Activated CD4-positive, alpha-beta T cell treated with anti-CD3 and anti-CD28 coated beads, Interleukin-2, amount 50 U/mL, for 24 hours (primary cell): Measurements from ENCODE around the gene ARPC1B.
A peak's percentile ranks its signal among the peaks of the same experiment; 100 is the strongest.
"Not testable (repeated sequence)": the region's sequence is repeated elsewhere in the genome, so short reads cannot be mapped to it uniquely, and the experiment has no call there.

Source experiments
- DNase-seq, 2 donors: peaks; one replicate each; pipeline ENCODE4 v3.0.0-alpha.2; 2020; ENCODE audit warnings: low read depth in 1 of 2, low spot score in 1 of 2

Gene ARPC1B

DNA sequence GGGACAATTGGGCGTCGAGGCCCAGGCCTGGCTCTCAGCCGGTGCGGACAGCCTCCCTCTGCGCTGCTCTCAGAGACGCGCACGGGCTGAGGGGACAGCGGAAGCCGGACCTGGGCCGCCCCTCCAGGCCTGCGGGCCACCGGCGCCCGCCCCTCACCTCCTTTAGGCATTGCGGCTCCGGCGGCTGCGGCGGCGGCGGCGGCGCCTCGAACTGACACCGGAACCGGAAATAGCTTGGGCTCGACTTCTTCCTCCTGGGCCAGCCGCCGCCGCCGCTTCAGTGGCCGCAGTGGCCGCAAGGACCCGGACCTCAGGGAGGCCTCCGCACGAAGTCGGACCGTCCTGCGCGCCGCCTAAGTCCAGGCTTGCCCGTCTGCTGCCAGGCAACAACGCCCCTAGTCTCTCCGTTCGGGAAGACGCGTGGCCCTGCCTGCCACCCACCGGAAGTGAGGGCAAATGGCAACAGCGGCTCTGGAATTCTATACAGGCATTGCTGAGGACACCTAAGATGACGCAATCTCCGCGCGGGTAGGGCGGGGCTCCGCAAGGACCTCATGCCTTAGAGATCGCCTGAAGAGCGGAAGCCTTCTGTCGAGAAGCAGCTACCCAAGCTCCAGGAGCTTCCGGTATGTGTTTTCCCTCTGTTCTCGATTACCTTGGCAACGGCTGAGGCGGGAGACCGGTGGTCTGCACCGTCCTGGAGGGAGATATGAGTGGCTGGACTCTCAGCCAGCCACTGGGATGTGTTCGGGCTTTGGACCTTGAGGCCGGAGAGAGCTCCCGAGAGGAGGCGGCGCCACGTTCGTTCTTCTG is 34.1 kb downstream of the ARPC1B start, which contains the start of the genes BUD31 and PDAP1:
Gene BUD31 (plus strand): TSS at position 591 of the 813 bp plus-strand sequence. CDS start 2,124 bp downstream, outside the sequence.
Gene PDAP1 (minus strand): TSS at position 219 of the 813 bp plus-strand sequence. CDS start 49 bp downstream, at position 170.
- peak; percentile 91 to 94 for DNase-seq

DNA sequence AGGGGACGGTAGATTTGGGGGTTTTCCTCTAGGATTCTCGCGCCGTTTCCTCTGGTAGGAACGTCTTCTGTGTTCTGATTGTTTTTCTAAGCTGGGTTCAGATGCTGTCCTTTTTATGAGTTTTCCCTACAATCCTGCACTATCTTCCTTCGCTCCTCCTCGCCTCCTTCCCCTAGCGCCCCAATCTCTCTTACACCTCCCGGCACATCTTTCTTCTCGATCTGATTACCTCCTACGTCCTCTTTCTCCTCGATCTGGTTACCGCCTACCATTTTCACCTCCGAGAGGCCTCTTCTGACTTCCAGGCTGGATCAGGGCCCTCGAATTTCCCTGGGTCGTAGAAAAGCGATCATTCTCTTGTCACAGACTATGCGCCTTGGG is 34.7 kb downstream of the ARPC1B start:
- no peak for DNase-seq

DNA sequence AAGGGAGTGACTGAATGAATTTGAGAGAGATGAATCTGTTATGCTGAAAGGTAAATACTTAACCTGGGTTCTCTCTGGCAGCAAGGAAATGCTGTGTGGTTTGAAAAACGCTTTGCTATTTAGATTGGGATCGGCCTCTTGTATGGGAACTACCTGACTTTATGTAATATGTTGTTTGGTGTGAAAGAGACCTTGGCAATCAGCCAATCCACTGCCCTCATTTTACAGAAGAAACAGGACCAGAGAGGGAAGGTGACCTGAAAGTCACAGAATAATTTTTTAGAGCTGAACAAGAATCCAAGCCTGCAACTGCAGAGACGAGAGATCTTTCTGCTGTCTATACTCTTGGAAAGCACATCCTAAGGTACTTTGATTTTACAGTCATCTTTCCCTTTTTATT is 35.3 kb downstream of the ARPC1B start:
- DNase-seq, result no peak

DNA sequence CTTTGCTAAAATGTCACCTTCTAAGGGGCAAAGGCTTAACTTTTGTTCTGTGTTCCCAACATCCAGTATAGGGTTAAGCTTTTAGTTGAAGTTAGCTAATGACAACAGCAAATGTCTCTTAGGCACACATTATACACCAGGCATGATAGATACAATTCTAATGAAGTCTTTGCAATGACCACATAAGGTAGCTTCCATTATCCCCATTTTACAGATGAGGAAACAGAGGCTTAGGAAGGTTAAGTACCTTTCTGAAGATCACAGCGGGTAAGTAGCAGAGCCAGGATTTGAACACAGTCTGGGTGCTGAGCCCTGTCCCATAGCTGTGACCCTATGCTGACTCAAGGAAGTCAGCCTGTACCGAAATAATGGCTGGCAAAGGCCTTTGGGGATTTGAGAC is 36.1 kb downstream of the ARPC1B start:
- DNase-seq, result no peak

DNA sequence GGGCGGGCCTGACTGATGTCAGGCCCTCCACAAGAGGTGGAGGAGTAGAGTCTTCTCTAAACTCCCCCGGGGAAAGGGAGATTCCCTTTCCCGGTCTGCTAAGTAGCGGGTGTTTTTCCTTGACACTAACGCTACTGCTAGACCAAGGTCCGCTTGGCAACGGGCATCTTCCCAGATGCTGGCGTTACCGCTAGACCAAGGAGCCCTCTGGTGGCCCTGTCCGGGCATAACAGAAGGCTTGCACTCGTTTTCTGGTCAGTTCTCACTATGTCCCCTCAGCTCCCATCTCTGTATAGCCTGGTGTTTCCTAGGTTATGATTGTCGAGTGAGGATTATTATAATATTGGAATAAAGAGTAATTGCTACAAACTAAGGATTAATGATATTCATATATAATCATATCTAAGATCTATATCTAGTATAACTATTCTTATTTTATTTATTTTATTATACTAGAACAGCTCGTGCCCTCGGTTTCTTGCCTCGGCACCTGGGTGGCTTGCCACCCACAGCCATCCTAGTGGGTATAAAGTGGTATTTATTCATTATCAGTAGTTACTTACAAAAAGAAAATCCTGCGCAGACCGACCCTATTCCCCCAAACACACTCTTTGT is 41.1 kb downstream of the ARPC1B start:
- not testable (repeated sequence) for DNase-seq

DNA sequence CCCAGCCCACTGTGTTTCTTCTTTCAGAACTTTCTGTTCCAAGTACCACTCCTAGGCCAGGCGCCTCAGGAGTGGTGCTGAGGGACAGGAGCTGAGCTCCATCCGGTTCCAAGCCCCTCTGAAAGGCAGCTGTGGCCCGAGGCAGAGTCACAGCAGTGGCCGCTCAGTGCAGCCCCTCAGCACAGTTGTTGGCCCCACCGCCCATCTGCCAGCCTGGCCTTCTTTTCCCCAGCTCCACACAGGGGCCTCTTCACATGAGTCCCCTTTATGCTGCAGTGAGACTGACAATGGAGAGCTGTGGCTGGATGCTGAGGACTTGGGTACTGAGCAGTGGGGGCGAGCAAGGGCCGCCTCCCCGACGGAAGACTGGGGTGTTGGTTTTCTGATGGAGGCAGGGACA is 43.7 kb downstream of the ARPC1B start:
- no peak for DNase-seq

DNA sequence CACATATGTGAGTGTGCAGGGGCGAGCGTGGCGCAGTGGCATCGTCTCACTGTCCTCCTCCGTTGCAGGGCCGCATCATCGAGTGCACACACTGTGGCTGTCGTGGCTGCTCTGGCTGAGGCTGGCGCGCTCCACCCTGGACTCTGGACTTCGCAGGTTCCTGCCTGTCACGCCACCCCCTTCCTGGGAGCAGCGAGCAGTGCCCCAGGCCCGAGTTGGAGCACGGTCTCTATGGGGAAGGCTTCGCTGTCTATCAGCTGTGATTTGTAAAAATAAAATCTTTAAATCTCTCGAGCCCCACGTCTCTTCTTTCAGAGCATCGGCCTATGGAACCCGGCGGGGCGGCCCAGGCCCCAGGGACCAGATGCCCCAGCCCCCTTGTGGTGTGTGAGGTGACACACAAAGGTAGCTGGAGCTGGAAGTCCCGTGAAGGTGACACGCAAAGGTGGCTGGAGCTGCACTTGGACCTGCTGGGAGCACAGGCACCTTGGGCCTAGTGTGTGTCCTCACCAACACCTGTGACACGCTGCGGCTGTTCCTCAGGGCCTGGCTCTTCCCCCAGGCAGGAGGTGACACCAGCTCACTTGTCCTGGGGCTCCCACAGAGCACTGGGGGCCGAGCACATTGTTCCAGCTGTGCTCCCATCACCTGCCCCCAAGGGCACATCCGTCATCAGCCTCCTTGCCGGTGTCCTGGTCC is 44.9 kb downstream of the ARPC1B start:
- DNase-seq, result no peak

DNA sequence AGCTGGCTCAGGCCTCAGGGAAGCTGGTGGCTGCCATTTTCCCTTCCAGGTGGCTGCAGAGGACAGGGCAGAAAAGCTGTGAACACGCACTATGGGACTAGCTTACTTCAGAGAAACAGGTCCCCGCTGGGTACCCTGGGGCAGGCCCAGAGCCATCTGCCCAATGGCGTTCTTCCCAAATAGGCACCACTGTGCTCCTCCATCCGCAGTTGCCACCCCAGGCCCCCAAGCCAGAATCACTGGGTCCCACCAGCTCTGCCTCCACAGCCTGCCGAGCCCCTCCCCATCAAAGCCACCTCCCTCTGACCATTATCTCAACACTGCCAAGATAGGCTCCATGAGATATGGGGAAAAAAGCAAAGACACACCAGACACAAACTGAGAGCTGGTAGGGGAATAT is 45.7 kb downstream of the ARPC1B start:
- no peak for DNase-seq

DNA sequence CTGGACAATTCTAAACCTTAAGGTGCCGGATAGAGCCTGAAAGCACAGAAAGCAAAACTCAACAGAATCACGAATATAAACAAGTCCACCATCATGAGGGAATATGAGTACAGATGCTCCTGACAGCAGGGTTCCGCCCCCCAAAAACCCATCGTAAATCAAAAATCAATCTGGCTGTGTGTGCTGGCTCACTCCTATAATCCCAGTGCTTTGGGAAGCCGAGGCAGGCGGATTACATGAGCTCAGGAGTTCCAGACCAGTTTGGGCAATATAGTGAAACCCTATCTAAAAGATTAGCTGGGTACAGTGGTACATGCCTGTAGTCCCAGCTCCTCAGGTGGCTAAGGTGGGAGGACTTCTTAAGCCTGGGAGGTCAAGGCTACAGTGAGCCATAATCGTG is 46.5 kb downstream of the ARPC1B start:
- no peak for DNase-seq

DNA sequence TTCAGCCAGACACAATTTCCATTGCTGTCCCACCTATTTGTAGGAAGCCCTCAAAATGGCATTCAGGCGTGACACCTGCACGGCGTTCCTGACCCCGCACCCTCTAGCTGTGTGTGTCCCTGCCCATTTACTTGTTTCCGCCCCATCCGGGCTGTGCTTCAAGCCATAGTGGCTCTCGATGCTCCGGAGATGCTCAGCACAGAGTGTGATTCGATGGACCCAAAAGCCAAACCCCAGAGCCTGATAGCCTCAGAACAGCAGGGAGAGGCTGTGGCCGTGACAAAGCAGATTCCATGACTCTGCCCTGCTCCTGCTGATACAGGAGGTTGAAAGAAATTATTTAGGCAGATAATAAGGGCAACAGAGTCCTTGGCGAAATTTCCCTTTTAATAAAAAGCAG is 47.7 kb downstream of the ARPC1B start:
- DNase-seq, result no peak

DNA sequence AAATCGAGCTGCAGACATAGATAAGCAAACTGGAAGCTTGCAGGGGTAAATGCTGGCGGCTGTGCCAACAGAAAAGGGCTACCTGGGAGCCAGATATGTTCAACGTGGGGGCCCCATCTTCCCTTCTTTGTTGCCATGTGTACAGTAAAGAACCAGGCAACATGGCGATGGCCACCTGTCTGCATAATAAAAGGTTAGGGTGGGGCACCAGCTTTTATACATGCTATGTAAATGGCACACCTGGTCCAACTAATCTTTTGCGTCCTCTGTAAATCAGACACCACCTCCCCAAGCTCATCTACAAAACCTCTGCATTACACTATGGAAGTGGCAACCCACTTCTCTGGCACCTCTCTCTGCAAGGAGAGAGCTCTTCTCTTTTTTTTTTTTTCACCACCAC is 48.1 kb downstream of the ARPC1B start:
- DNase-seq, result no peak

DNA sequence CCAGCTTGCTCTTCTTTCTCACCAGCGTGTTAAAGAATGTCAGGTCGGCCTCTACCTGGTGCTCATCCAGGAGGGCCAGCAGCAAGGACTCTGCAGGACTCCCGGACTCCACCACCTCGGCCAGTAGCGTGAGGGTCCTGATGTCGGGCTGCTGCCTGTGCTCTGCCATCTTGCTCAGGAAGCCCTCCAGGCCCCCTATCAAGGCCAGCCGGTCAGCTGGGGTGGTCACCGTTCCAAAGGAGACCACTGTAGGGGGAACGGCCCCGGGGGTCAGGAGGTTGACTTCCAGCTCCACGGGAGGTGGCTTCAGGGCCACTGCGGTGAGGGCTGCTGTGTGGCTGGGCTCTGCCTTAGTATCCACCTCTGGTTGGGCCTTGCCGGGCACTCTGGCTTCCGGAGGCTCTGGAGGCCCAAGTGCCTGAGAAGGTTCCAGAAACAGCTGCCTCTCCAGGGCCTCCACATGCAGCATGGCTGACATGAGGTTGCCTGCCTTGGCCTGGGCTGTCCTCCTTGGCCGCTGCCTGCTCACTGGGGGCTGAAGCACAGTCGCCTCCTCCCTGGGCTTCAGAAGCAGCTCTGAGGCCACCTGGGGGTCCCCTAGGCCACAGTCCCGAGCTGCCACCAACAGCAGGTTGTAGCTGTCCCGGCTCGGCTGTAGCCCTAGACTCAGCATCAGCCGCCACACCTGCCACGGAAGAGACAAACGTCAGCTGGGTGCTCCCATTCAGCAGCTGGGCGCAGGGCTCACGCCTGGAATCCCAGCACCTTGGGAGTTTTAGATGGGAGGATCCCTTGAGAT is 50.6 kb downstream of the ARPC1B start:
- no peak for DNase-seq

DNA sequence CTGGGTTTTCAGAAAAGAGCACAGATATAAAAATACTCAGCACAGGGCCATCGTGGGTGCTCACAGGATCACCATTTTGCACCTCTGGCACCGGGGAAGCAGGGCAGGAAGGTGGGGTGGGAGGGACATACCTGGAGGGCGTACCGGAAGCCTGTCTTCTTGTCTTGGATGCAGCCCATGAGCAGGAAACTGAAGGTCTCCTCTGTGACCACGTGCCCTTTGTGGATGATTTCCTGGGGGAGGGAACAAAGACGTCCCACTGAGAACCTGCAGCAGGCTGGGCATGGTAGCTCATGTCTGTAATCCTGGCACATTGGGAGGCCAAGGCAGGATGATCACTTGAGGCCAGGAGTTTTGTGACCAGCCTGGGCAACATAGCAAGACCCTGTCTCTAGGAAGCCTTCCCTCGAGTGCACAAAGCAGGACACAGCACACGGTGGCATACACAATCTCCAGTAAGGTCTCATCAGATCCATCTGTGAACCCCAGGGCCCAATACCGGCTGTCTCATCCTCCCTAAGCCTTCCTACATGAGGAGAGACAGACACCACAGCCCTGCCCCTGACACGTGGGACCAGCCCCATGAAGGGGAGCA is 54.5 kb downstream of the ARPC1B start:
- DNase-seq, result no peak

DNA sequence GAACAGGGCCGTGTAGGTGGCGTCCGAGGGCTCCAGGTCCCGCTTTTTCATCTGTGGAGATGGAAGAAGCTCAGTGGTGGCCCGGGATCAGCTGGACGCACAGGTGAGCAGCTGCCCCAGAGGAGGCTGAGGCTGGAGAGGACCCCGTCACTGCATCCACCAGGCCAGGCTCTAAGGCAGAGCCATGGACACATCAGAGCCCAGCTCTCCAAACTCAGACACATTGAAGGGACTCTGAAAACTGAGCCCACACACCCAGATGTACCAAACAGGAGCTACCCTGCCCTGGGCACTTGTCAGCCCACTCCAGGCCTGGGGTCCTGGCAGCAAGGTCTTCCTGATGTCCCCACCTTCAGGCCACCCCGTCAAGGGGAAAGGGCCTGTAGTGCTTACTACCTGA is 55.2 kb downstream of the ARPC1B start:
- DNase-seq, result no peak

DNA sequence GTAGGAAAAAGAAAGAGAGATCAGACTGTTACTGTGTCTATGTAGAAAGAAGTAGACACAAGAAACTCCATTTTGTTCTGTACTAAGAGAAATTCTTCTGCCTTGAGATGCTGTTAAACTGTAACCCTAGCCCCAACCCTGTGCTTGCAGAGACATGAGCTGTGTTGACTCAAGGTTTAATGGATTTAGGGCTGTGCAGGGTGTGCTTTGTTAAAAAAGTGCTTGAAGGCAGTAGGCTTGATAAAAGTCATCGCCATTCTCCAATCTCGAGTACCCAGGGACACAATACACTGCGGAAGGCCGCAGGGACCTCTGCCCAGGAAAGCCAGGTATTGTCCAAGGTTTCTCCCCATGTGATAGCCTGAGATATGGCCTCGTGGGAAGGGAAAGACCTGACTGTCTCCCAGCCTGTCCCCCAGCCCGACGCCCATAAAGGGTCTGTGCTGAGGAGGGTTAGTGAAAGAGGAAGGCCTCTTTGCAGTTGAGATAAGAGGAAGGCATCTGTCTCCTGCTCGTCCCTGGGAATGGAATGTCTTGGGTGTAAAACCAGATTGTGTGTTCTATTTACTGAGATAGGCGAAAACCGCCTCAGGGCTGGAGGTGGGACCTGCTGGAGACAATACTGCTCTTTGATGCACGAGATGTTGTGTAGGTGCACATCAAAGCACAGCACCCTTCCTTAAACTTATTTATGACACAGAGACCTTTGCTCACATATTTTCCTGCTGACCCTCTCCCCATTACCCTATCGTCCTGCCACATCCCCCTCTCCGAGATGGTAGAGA is 57.4 kb downstream of the ARPC1B start:
- DNase-seq, result not testable (repeated sequence)

DNA sequence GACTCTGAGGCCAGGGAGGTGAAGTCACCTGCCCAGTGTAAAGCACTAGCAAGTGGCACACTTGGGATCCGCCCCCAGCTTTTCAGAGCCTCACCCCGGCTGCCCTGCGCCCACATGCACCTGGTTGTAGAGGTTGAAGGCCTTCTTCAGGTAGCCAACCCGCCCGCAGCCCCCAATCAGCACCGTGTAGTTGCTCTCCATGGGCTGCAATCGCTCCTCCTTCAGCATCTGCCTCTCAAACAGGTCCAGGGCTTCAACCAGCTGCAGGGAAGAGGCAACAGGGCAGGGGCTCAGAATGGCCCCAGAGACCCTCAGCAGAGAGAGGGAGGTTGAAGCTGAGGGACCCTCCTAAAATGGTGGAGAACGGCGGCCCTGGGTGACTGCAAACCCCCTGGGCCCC is 58.6 kb downstream of the ARPC1B start:
- no peak for DNase-seq

DNA sequence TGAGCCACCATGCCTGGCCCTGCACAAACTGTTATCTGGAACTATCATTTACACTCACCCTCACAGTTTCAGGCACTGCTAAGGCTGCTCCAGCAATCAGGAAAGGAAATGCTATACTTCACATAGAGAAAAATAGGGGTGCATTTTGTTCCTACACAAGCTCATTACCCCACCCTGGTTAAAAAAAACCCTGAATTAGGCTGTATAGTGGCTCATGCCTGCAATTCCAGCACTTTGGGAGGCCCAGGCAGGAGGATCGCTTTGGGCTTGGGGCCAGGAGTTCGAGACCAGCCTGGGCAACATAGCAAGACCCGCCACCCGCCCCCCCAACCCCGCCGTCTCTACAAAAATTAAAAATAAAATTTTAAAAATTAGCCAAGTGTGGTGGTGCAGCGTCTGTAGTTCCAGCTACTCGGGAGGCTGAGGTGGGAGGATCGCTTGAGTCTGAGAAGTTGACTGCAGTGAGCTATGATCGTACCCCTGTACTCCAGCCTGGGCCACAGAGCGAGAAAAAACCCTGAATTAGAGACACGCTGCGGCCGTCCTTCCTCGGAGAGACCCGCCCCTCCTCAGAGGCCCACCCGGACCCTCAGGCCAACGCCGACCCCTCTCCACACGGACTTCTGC is 63.5 kb downstream of the ARPC1B start:
- DNase-seq, result no peak

DNA sequence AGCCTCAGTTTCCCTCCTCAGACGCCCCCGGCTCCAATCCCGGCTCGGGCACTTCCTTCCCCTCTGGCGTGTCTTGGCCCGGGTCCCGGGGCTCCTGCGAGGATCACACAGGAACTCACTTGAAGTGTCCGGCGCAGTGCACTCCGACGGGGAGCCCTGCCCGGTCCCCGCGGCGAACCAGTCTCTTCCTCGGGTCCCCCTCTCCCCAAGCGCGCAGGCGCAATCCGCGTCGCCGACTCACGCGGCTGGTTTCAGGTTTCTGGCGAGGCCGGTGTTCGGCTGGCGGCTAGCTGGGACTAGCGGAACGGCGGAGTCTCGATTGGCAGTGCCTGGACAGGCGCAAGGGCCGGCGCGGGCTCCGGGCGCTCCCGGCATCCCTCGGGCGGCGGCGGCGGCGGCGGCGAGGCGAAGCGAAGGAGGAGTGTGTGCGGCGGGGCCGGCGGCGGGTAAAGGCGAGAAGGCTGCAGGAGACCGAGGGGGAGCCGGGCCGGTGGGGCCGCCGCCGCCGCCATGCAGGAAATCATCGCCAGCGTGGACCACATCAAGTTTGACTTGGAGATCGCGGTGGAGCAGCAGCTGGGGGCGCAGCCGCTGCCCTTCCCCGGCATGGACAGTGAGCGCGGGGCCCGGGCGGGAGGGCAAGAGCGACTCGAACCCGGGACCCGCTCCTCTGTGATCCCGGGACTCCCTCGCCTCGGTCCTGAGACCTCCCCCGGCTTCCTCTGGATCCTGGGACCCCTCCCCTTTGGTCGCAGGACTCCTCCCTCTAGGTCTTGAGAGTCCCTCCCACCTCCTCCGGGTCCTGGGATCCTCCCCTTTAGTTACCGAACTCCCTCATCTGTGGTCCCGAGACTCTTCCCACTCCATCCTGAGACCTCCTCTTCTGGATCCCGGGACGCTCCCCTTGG is 64.3 kb downstream of the ARPC1B start, which contains the start of the genes CPSF4 and PTCD1:
Gene CPSF4 (plus strand): TSS at position 371 of the 908 bp plus-strand sequence. CDS start 140 bp downstream, at position 511.
Gene PTCD1 (minus strand): TSS at position 226 of the 908 bp plus-strand sequence. CDS start 3,556 bp downstream, outside the sequence.
- peak; percentile 84 to 90 for DNase-seq
